Stimulated activated naive CD4-positive, alpha-beta T cell treated with Interleukin-2 at 50 U/mL for 16 hours (primary cell): Measurements from ENCODE around the gene KRT1.
"Not testable (repeated sequence)": the region's sequence is repeated elsewhere in the genome, so short reads cannot be mapped to it uniquely, and the experiment has no call there.

ENCODE experiments used
- DNase-seq: peaks from one replicate; lab custom pipeline; 2025; lab: John Stamatoyannopoulos, UW

The KRT1 gene

GRCh38 chr12:52682381-52682660, 2.1 kb upstream of the KRT1 start:
- no peak for DNase-seq

- DNase-seq, result no peak
Measured at GRCh38 chr12:52681526-52682380, 1.5 kb upstream of the KRT1 start.

- DNase-seq, result no peak
Measured at GRCh38 chr12:52679875-52680274, 332 bp downstream of the KRT1 start.

- DNase-seq, result no peak
Measured at GRCh38 chr12:52677671-52678070, 2.5 kb downstream of the KRT1 start.

GRCh38 chr12:52677126-52677525, 3.1 kb downstream of the KRT1 start:
- no peak for DNase-seq

- DNase-seq, result no peak
Measured at GRCh38 chr12:52676163-52676562, 4.0 kb downstream of the KRT1 start.

GRCh38 chr12:52675301-52675701, 4.9 kb downstream of the KRT1 start:
- no peak for DNase-seq

GRCh38 chr12:52674433-52674775, 5.8 kb downstream of the KRT1 start:
- no peak for DNase-seq

- DNase-seq, result no peak
Measured at GRCh38 chr12:52673713-52674432, 6.3 kb downstream of the KRT1 start.

GRCh38 chr12:52673217-52673616, 7.0 kb downstream of the KRT1 start:
- no peak for DNase-seq

- DNase-seq, result no peak
Measured at GRCh38 chr12:52672321-52672933, 7.8 kb downstream of the KRT1 start.

- DNase-seq, result no peak
Measured at GRCh38 chr12:52670961-52671360, 9.2 kb downstream of the KRT1 start.

GRCh38 chr12:52670506-52670905, 9.7 kb downstream of the KRT1 start:
- no peak for DNase-seq

GRCh38 chr12:52669941-52670340, 10.3 kb downstream of the KRT1 start:
- not testable (repeated sequence) for DNase-seq

- DNase-seq, result no peak
Measured at GRCh38 chr12:52669426-52669825, 10.8 kb downstream of the KRT1 start.

GRCh38 chr12:52667931-52668330, 12.3 kb downstream of the KRT1 start:
- no peak for DNase-seq

- no peak for DNase-seq
Measured at GRCh38 chr12:52667509-52667908, 12.7 kb downstream of the KRT1 start.

GRCh38 chr12:52666471-52666870, 13.7 kb downstream of the KRT1 start:
- DNase-seq, result no peak

GRCh38 chr12:52663420-52663819, 16.8 kb downstream of the KRT1 start:
- DNase-seq, result no peak

- DNase-seq, result no peak
Measured at GRCh38 chr12:52662918-52663229, 17.3 kb downstream of the KRT1 start.

GRCh38 chr12:52662093-52662917, 17.9 kb downstream of the KRT1 start:
- no peak for DNase-seq

- DNase-seq, result no peak
Measured at GRCh38 chr12:52661668-52662067, 18.5 kb downstream of the KRT1 start.
